GM18907 (cell line): ENCODE data around the gene LRPPRC.
"Not testable (repeated sequence)": the region's sequence is repeated elsewhere in the genome, so short reads cannot be mapped to it uniquely, and the experiment has no call there.

Experiments used
- ATAC-seq: cut with Tn5 transposase; IDR thresholded peaks from one replicate; pipeline ENCODE4 v1.9.1; 2021; ENCODE audit warnings: mild to moderate bottlenecking, moderate library complexity; ENCODE audit not compliant: unreplicated experiment

The LRPPRC gene

GRCh38 chr2:43995733-43996533 lies at the start of gene LRPPRC:
Gene LRPPRC, minus strand, starts transcription at chr2:43995989. Its CDS starts 42 bp downstream, at chr2:43995947.
- ATAC-seq, result peak; percentile 96

GRCh38 chr2:44045061-44045460 lies 49.3 kb upstream of the LRPPRC start:
- ATAC-seq, result no peak

- ATAC-seq, result peak; percentile 97
These were observed 48.5 kb upstream of the LRPPRC start for GRCh38 chr2:44044281-44044720.

GRCh38 chr2:44040365-44040764 lies 44.6 kb upstream of the LRPPRC start:
- no peak for ATAC-seq

- ATAC-seq, result no peak
These were observed 42.5 kb upstream of the LRPPRC start for GRCh38 chr2:44038277-44038676.

GRCh38 chr2:44037221-44037620 lies 41.4 kb upstream of the LRPPRC start:
- ATAC-seq, result no peak

GRCh38 chr2:44033947-44034346 lies 38.2 kb upstream of the LRPPRC start:
- no peak for ATAC-seq

- ATAC-seq, result not testable (repeated sequence)
These were observed 31.3 kb upstream of the LRPPRC start for GRCh38 chr2:44027076-44027475.

GRCh38 chr2:44016282-44016681 lies 20.5 kb upstream of the LRPPRC start:
- ATAC-seq, result no peak

GRCh38 chr2:44015239-44015638 lies 19.4 kb upstream of the LRPPRC start:
- ATAC-seq, result no peak

- not testable (repeated sequence) for ATAC-seq
These were observed 17.4 kb upstream of the LRPPRC start for GRCh38 chr2:44013205-44013604.

- no peak for ATAC-seq
These were observed 14.5 kb upstream of the LRPPRC start for GRCh38 chr2:44010266-44010665.

- ATAC-seq, result no peak
These were observed 13.4 kb upstream of the LRPPRC start for GRCh38 chr2:44009136-44009735.

- no peak for ATAC-seq
These were observed 10.1 kb upstream of the LRPPRC start for GRCh38 chr2:44005846-44006245.

- ATAC-seq, result no peak
These were observed 9.2 kb upstream of the LRPPRC start for GRCh38 chr2:44004735-44005602.

- ATAC-seq, result no peak
These were observed 5.9 kb upstream of the LRPPRC start for GRCh38 chr2:44001716-44002115.

GRCh38 chr2:43998263-43998662 lies 2.5 kb upstream of the LRPPRC start:
- ATAC-seq, result no peak

- ATAC-seq, result no peak
These were observed 2.4 kb downstream of the LRPPRC start for GRCh38 chr2:43993437-43993836.

GRCh38 chr2:43989545-43989944 lies 6.2 kb downstream of the LRPPRC start:
- no peak for ATAC-seq

GRCh38 chr2:43986600-43986999 lies 9.2 kb downstream of the LRPPRC start:
- no peak for ATAC-seq

GRCh38 chr2:43985359-43985758 lies 10.4 kb downstream of the LRPPRC start:
- ATAC-seq, result no peak
